ENCODE results near the gene SPHK1.
A peak's percentile ranks its signal among the peaks of the same experiment; 100 is the strongest.

The SPHK1 gene

GRCh38 chr17:76432712-76433336 lies 48.4 kb downstream of the SPHK1 start:
- peak; percentile 62 for TF ChIP-seq CTCF (IDR thresholded peaks at IDR 0.05; ENCODE audit: low read depth, low read length)
- peak in 1 of 2 donors; percentile 46 for DNase-seq (ENCODE audit: low read depth in 2 of 2)
- H3K4me3 ChIP-seq (replicated peaks in 1 of 2; ENCODE audit: low read depth in 2 of 2, low read length in 2 of 2): no peak overlapping the region

GRCh38 chr17:76433693-76434092 lies 49.3 kb downstream of the SPHK1 start:
- no peak for TF ChIP-seq CTCF (IDR thresholded peaks at IDR 0.05; ENCODE audit: low read depth, low read length)
- DNase-seq (ENCODE audit: low read depth in 2 of 2): no peak
- no peak overlapping the region for H3K4me3 ChIP-seq (replicated peaks in 1 of 2; ENCODE audit: low read depth in 2 of 2, low read length in 2 of 2)

- H3K4me3 ChIP-seq (replicated peaks in 1 of 2; ENCODE audit: low read depth in 2 of 2, low read length in 2 of 2): no peak overlapping the region
- no peak for TF ChIP-seq CTCF (IDR thresholded peaks at IDR 0.05; ENCODE audit: low read depth, low read length)
- no peak for DNase-seq (ENCODE audit: low read depth in 2 of 2)
Observed at GRCh38 chr17:76434870-76435269, 50.5 kb downstream of the SPHK1 start.

- H3K4me3 ChIP-seq (replicated peaks in 1 of 2; ENCODE audit: low read depth in 2 of 2, low read length in 2 of 2): no peak overlapping the region
- no peak for TF ChIP-seq CTCF (IDR thresholded peaks at IDR 0.05; ENCODE audit: low read depth, low read length)
- no peak for DNase-seq (ENCODE audit: low read depth in 2 of 2)
Observed at GRCh38 chr17:76435751-76436150, 51.3 kb downstream of the SPHK1 start.

Measured in cardiac fibroblast (primary cell).